Measurements from ENCODE around the gene SPA17. TPM values are rescaled to one million over a fixed set of nuclear protein-coding genes. Genes with fewer than 3 reads are reported as not detected.

The SPA17 gene
- total RNA-seq, 4 donors from 2014 or later, result 1.9 to 6.2 (median 2.9) TPM

GRCh38 chr11:124656774-124657630 lies 16.7 kb upstream of the SPA17 start:
- TF ChIP-seq POLR2A (IDR thresholded peaks at IDR 0.05) (no peak), CTCF (IDR thresholded peaks at IDR 0.05) (no peak)
- intact Hi-C loops (cut with DNase I; ENCODE audit: low total_unique reads), result no loop called here
- no peak overlapping the region for H3K4me3 ChIP-seq (ENCODE audit: low read depth, poor library complexity, severe bottlenecking)
- DNase-seq (ENCODE audit: low spot score in 2 of 2), result no peak
- WGBS, 2 donors, result 76 to 77% methylated on average over 16 of the region's 16 CpGs

GRCh38 chr11:124657904-124658303 lies 15.8 kb upstream of the SPA17 start:
- TF ChIP-seq POLR2A (IDR thresholded peaks at IDR 0.05) (no peak), CTCF (IDR thresholded peaks at IDR 0.05) (no peak)
- DNase-seq (ENCODE audit: low spot score in 2 of 2), result no peak
- intact Hi-C loops (cut with DNase I; ENCODE audit: low total_unique reads), result no loop called here
- 86 to 91% methylated on average over 5 of the region's 5 CpGs for WGBS, 2 donors
- H3K4me3 ChIP-seq (ENCODE audit: low read depth, poor library complexity, severe bottlenecking), result no peak overlapping the region

GRCh38 chr11:124658501-124658900 lies 15.2 kb upstream of the SPA17 start:
- H3K4me3 ChIP-seq (ENCODE audit: low read depth, poor library complexity, severe bottlenecking), result no peak overlapping the region
- 92% methylated on average over 3 of the region's 3 CpGs for WGBS, 2 donors
- TF ChIP-seq CTCF (IDR thresholded peaks at IDR 0.05) (no peak), POLR2A (IDR thresholded peaks at IDR 0.05) (no peak)
- intact Hi-C loops (cut with DNase I; ENCODE audit: low total_unique reads), result no loop called here
- DNase-seq (ENCODE audit: low spot score in 2 of 2), result no peak

GRCh38 chr11:124658986-124659385 lies 14.7 kb upstream of the SPA17 start:
- intact Hi-C loops (cut with DNase I; ENCODE audit: low total_unique reads), result no loop called here
- WGBS, 2 donors, result 91 to 100% methylated on average over 1 of the region's 1 CpG
- no peak overlapping the region for H3K4me3 ChIP-seq (ENCODE audit: low read depth, poor library complexity, severe bottlenecking)
- TF ChIP-seq CTCF (IDR thresholded peaks at IDR 0.05) (no peak), POLR2A (IDR thresholded peaks at IDR 0.05) (no peak)
- DNase-seq (ENCODE audit: low spot score in 2 of 2), result no peak

- intact Hi-C loops (cut with DNase I; ENCODE audit: low total_unique reads), result loop anchor here (10.0 kb wide), 1 partner anchor 173 kb away; no protein-coding TSS in a partner anchor
- DNase-seq (ENCODE audit: low spot score in 2 of 2), result no peak
- no peak overlapping the region for H3K4me3 ChIP-seq (ENCODE audit: low read depth, poor library complexity, severe bottlenecking)
- TF ChIP-seq CTCF (IDR thresholded peaks at IDR 0.05) (no peak), POLR2A (IDR thresholded peaks at IDR 0.05) (no peak)
These were observed 12.2 kb upstream of the SPA17 start for GRCh38 chr11:124661553-124661952.
